Liver (tissue), 9 donors: Measurements from ENCODE around the gene OR2S2. TPM values are rescaled to one million over a fixed set of nuclear protein-coding genes. Genes with fewer than 3 reads are reported as not detected.

ENCODE experiments used
- DNase-seq: peaks from one replicate; pipeline ENCODE4 v3.0.0-alpha.2; 2017; ENCODE audit warnings: low spot score
- H3K27ac ChIP-seq, 2 donors: one replicate each; pipeline ENCODE4 v1.7.0; 2013; ENCODE audit warnings: inconsistent platforms in 2 of 2, low read length in 2 of 2, control low read depth in 1 of 2, low read depth in 1 of 2, mild to moderate bottlenecking in 1 of 2
- H3K27me3 ChIP-seq, 4 donors: one replicate each; pipeline versions ENCODE4 v1.6.1 to v1.7.0; 2013; ENCODE audit warnings: low read length in 3 of 4, inconsistent platforms in 1 of 4, mild to moderate bottlenecking in 1 of 4, moderate library complexity in 1 of 4; ENCODE audit not compliant: control insufficient read depth in 4 of 4, insufficient read depth in 4 of 4
- H3K36me3 ChIP-seq, 4 donors: one replicate each; pipeline versions ENCODE4 v1.6.1 to v1.7.0; 2013; ENCODE audit warnings: low read length in 3 of 4, mild to moderate bottlenecking in 3 of 4, low read depth in 1 of 4, moderate library complexity in 1 of 4; ENCODE audit not compliant: control insufficient read depth in 4 of 4, insufficient read depth in 3 of 4
- H3K4me1 ChIP-seq, 4 donors: one replicate each; pipeline versions ENCODE4 v1.6.1 to v1.7.0; 2013; ENCODE audit warnings: low read length in 3 of 4, mild to moderate bottlenecking in 3 of 4, moderate library complexity in 1 of 4; ENCODE audit not compliant: control insufficient read depth in 4 of 4, insufficient read depth in 4 of 4
- H3K4me3 ChIP-seq, 3 donors: one replicate each; pipeline versions ENCODE4 v1.6.1 to v1.7.0; 2013; ENCODE audit warnings: low read length in 3 of 3, control low read depth in 1 of 3, low read depth in 1 of 3, mild to moderate bottlenecking in 1 of 3
- H3K9ac ChIP-seq, 2 donors: one replicate each; pipeline ENCODE4 v1.7.0; 2013; ENCODE audit warnings: low read length in 2 of 2, mild to moderate bottlenecking in 2 of 2, moderate library complexity in 2 of 2, control low read depth in 1 of 2, low read depth in 1 of 2
- H3K9me3 ChIP-seq, 4 donors: one replicate each; pipeline versions ENCODE4 v1.6.1 to v1.7.0; 2013; ENCODE audit warnings: low read length in 3 of 4; ENCODE audit not compliant: control insufficient read depth in 4 of 4
- ATF3 ChIP-seq: IDR thresholded peaks from 2 replicates; pipeline ENCODE4 v1.6.1; 2016; ENCODE audit warnings: antibody characterized with exemption
- CTCF ChIP-seq: fragments of 150-350 bp; IDR thresholded peaks from 2 replicates; pipeline ENCODE4 v1.5.1; 2017; ENCODE audit warnings: improper control_type of control experiment, low read depth, low read length; ENCODE audit not compliant: missing input control
- EGR1 ChIP-seq, 2 donors: IDR thresholded peaks; 2 replicates each; pipeline ENCODE4 v1.6.1; 2016 to 2018; ENCODE audit warnings: antibody characterized with exemption in 2 of 2, low read depth in 2 of 2
- FOXA1 ChIP-seq: IDR thresholded peaks from 2 replicates; pipeline ENCODE4 v1.6.1; 2016; ENCODE audit warnings: antibody characterized with exemption
- HNF4A ChIP-seq, 2 donors: conservative IDR thresholded peaks; 2 replicates each; pipeline ENCODE4 v1.6.1; 2016; ENCODE audit warnings: antibody characterized with exemption in 2 of 2, mild to moderate bottlenecking in 2 of 2
- HNF4G ChIP-seq: IDR thresholded peaks from 2 replicates; pipeline ENCODE4 v1.6.1; 2016; ENCODE audit warnings: antibody characterized with exemption
- JUND ChIP-seq, 2 donors: IDR thresholded peaks; 2 replicates each; pipeline ENCODE4 v1.6.1; 2016; ENCODE audit warnings: antibody characterized with exemption in 2 of 2
- MAX ChIP-seq: IDR thresholded peaks from 2 replicates; pipeline ENCODE4 v1.6.1; 2016; ENCODE audit warnings: antibody characterized with exemption
- NR2F2 ChIP-seq: IDR thresholded peaks from 2 replicates; pipeline ENCODE4 v1.6.1; 2016; ENCODE audit warnings: antibody characterized with exemption
- RAD21 ChIP-seq, 2 donors: IDR thresholded peaks; 2 replicates each; pipeline ENCODE4 v1.6.1; 2016; ENCODE audit warnings: antibody characterized with exemption in 2 of 2, mild to moderate bottlenecking in 2 of 2
- REST ChIP-seq: IDR thresholded peaks from 2 replicates; pipeline ENCODE4 v1.6.1; 2016; ENCODE audit warnings: antibody characterized with exemption, mild to moderate bottlenecking
- RXRA ChIP-seq, 2 donors: IDR thresholded peaks; 2 replicates each; pipeline ENCODE4 v1.6.1; 2017 to 2018; ENCODE audit warnings: antibody characterized with exemption in 2 of 2, mild to moderate bottlenecking in 1 of 2
- SP1 ChIP-seq: IDR thresholded peaks from 2 replicates; pipeline ENCODE4 v1.6.1; 2018; ENCODE audit warnings: antibody characterized with exemption, mild to moderate bottlenecking
- YY1 ChIP-seq: IDR thresholded peaks from 2 replicates; pipeline ENCODE4 v1.6.1; 2016; ENCODE audit warnings: antibody characterized with exemption, mild to moderate bottlenecking
- ZBTB33 ChIP-seq: IDR thresholded peaks from 2 replicates; pipeline ENCODE4 v1.6.1; 2016; ENCODE audit warnings: antibody characterized with exemption
- WGBS: extraction: QIAGEN DNeasy Blood & Tissue Kit; methylation state at CpG from one replicate; pipeline ENCODE4 v1.1.7; 2013; 5-methylcytosine and 5-hydroxymethylcytosine counted together
- polyA plus RNA-seq, 2 donors: library from polyadenylated mRNA; stranded (reverse) in 1 of 2; unstranded in 1 of 2; fragments of 200-250 nt in 1 of 2; fragments of >200 nt in 1 of 2; fragmentation: Nextera tagmentation in 1 of 2; extraction: Ambion mirVana in 1 of 2; gene quantifications; one replicate each; pipeline versions ENCODE4 v1.2.1 to v1.2.3, GENCODE V29; 2013 to 2015
- total RNA-seq, 2 donors: library from RNA; depleted of rRNA; stranded (reverse); fragments of >200 nt; gene quantifications; one replicate each; pipeline ENCODE4 v1.2.3, GENCODE V29; 2014
- donor health status: healthy.
- donor health status: healthy.
- donor health status: healthy.
- donor health status: healthy.
- donor health status: healthy.

The OR2S2 gene
- total and polyA plus RNA-seq, 4 donors, result not detected

- no peaks in the 10 kb centered on the region for H3K36me3 ChIP-seq
- DNase-seq, result no peak
- TF ChIP-seq FOXA1 (no peak), REST (no peak), CTCF (no peak), EGR1 (IDR thresholded peaks at IDR 0.05; ENCODE audit: low read depth in 2 of 2) (no peak), HNF4A (conservative IDR thresholded peaks at IDR 0.05) (no peak), HNF4G (no peak), ZBTB33 (no peak), JUND (IDR thresholded peaks at IDR 0.05) (no peak), YY1 (no peak)
- H3K27me3 ChIP-seq, result no peaks in the 10 kb centered on the region
- H3K9ac ChIP-seq, result peak overlapping the region in 1 of 2 donors; percentile 86
- no peak overlapping the region for H3K4me3 ChIP-seq
- no peaks in the 10 kb centered on the region for H3K9me3 ChIP-seq
- H3K27ac ChIP-seq, result peak overlapping the region; percentile 90 to 95
- peaks cover 1 to 27% (median 17%) of the 10 kb centered on the region in 4 donors for H3K4me1 ChIP-seq
- WGBS, result 85% methylated on average over 1 of the region's 1 CpG
These were observed 34.4 kb downstream of the OR2S2 start for GRCh38 chr9:35923598-35923926.

GRCh38 chr9:35920051-35920620, 37.8 kb downstream of the OR2S2 start:
- Histone ChIP-seq H3K9me3 (no peaks in the 10 kb centered on the region), H3K4me3 (no peak overlapping the region), H3K27ac (peak overlapping the region; percentile 43 to 73), H3K9ac (no peak overlapping the region), H3K36me3 (no peaks in the 10 kb centered on the region), H3K27me3 (no peaks in the 10 kb centered on the region), H3K4me1 (peaks cover 0 to 27% (median 20%) of the 10 kb centered on the region in 4 donors)
- TF ChIP-seq ATF3 (no peak), JUND (IDR thresholded peaks at IDR 0.05) (peak in 1 of 2 donors; percentile 59), YY1 (peak; percentile 82), NR2F2 (no peak), HNF4G (peak; percentile 44), RXRA (IDR thresholded peaks at IDR 0.05) (peak; percentile 27 to 50), HNF4A (conservative IDR thresholded peaks at IDR 0.05) (peak; percentile 83 to 87), CTCF (no peak), SP1 (peak; percentile 74), FOXA1 (no peak), RAD21 (IDR thresholded peaks at IDR 0.05) (no peak), ZBTB33 (no peak), EGR1 (IDR thresholded peaks at IDR 0.05; ENCODE audit: low read depth in 2 of 2) (no peak), MAX (peak; percentile 17)
- DNase-seq, result no peak
- 33% methylated on average over 4 of the region's 4 CpGs for WGBS
